ENCODE results near the gene RPS3.

The RPS3 gene

GRCh38 chr11:75383246-75383645, 16.1 kb upstream of the RPS3 start:
- Histone ChIP-seq H3K4me1 (ENCODE audit: control insufficient read depth, insufficient read depth, low read length) (peaks cover 4% of the 10 kb centered on the region), H3K4me3 (ENCODE audit: low read length) (no peak overlapping the region), H3K4me2 (ENCODE audit: low read length) (no peak overlapping the region), H3K9ac (ENCODE audit: low read depth, low read length) (no peak overlapping the region), H3K27me3 (ENCODE audit: control insufficient read depth, insufficient read depth, low read length) (no peaks in the 10 kb centered on the region), H3K36me3 (ENCODE audit: insufficient read depth, low read length) (no peaks in the 10 kb centered on the region), H3K9me3 (replicated peaks; ENCODE audit: low read length) (no peaks in the 10 kb centered on the region)

GRCh38 chr11:75384438-75385080, 14.8 kb upstream of the RPS3 start:
- no peak overlapping the region for H3K9ac ChIP-seq (ENCODE audit: low read depth, low read length)
- no peak overlapping the region for H3K4me3 ChIP-seq (ENCODE audit: low read length)
- H3K4me1 ChIP-seq (ENCODE audit: control insufficient read depth, insufficient read depth, low read length): peaks cover 7% of the 10 kb centered on the region
- H3K4me2 ChIP-seq (ENCODE audit: low read length): peak overlapping the region; percentile 35
- H3K9me3 ChIP-seq (replicated peaks; ENCODE audit: low read length): no peaks in the 10 kb centered on the region
- no peaks in the 10 kb centered on the region for H3K27me3 ChIP-seq (ENCODE audit: control insufficient read depth, insufficient read depth, low read length)
- H3K36me3 ChIP-seq (ENCODE audit: insufficient read depth, low read length): no peaks in the 10 kb centered on the region

GRCh38 chr11:75386942-75387630, 12.2 kb upstream of the RPS3 start:
- Histone ChIP-seq H3K4me3 (ENCODE audit: low read length) (no peak overlapping the region), H3K4me2 (ENCODE audit: low read length) (no peak overlapping the region), H3K4me1 (ENCODE audit: control insufficient read depth, insufficient read depth, low read length) (peaks cover 7% of the 10 kb centered on the region), H3K36me3 (ENCODE audit: insufficient read depth, low read length) (no peaks in the 10 kb centered on the region), H3K9ac (ENCODE audit: low read depth, low read length) (no peak overlapping the region), H3K27me3 (ENCODE audit: control insufficient read depth, insufficient read depth, low read length) (peaks cover 7% of the 10 kb centered on the region), H3K9me3 (replicated peaks; ENCODE audit: low read length) (no peaks in the 10 kb centered on the region)

GRCh38 chr11:75387736-75388294, 11.5 kb upstream of the RPS3 start:
- H3K4me1 ChIP-seq (ENCODE audit: control insufficient read depth, insufficient read depth, low read length): peaks cover 7% of the 10 kb centered on the region
- H3K4me2 ChIP-seq (ENCODE audit: low read length): no peak overlapping the region
- no peaks in the 10 kb centered on the region for H3K9me3 ChIP-seq (replicated peaks; ENCODE audit: low read length)
- H3K4me3 ChIP-seq (ENCODE audit: low read length): no peak overlapping the region
- no peak overlapping the region for H3K9ac ChIP-seq (ENCODE audit: low read depth, low read length)
- no peaks in the 10 kb centered on the region for H3K36me3 ChIP-seq (ENCODE audit: insufficient read depth, low read length)
- H3K27me3 ChIP-seq (ENCODE audit: control insufficient read depth, insufficient read depth, low read length): peaks cover 7% of the 10 kb centered on the region

GRCh38 chr11:75388386-75389275, 10.7 kb upstream of the RPS3 start:
- H3K4me1 ChIP-seq (ENCODE audit: control insufficient read depth, insufficient read depth, low read length): peaks cover 7% of the 10 kb centered on the region
- no peak overlapping the region for H3K4me3 ChIP-seq (ENCODE audit: low read length)
- H3K36me3 ChIP-seq (ENCODE audit: insufficient read depth, low read length): no peaks in the 10 kb centered on the region
- H3K4me2 ChIP-seq (ENCODE audit: low read length): no peak overlapping the region
- H3K27me3 ChIP-seq (ENCODE audit: control insufficient read depth, insufficient read depth, low read length): peaks cover 7% of the 10 kb centered on the region
- H3K9me3 ChIP-seq (replicated peaks; ENCODE audit: low read length): no peaks in the 10 kb centered on the region
- no peak overlapping the region for H3K9ac ChIP-seq (ENCODE audit: low read depth, low read length)

- Histone ChIP-seq H3K4me2 (ENCODE audit: low read length) (no peak overlapping the region), H3K4me3 (ENCODE audit: low read length) (no peak overlapping the region), H3K4me1 (ENCODE audit: control insufficient read depth, insufficient read depth, low read length) (peaks cover 7% of the 10 kb centered on the region), H3K27me3 (ENCODE audit: control insufficient read depth, insufficient read depth, low read length) (peaks cover 7% of the 10 kb centered on the region), H3K9me3 (replicated peaks; ENCODE audit: low read length) (no peaks in the 10 kb centered on the region), H3K36me3 (ENCODE audit: insufficient read depth, low read length) (no peaks in the 10 kb centered on the region), H3K9ac (ENCODE audit: low read depth, low read length) (no peak overlapping the region)
Observed at GRCh38 chr11:75389276-75389605, 10.1 kb upstream of the RPS3 start.

GRCh38 chr11:75389925-75390324, 9.4 kb upstream of the RPS3 start:
- H3K9ac ChIP-seq (ENCODE audit: low read depth, low read length): no peak overlapping the region
- H3K4me1 ChIP-seq (ENCODE audit: control insufficient read depth, insufficient read depth, low read length): peaks cover 7% of the 10 kb centered on the region
- H3K36me3 ChIP-seq (ENCODE audit: insufficient read depth, low read length): no peaks in the 10 kb centered on the region
- H3K4me2 ChIP-seq (ENCODE audit: low read length): no peak overlapping the region
- H3K27me3 ChIP-seq (ENCODE audit: control insufficient read depth, insufficient read depth, low read length): peaks cover 7% of the 10 kb centered on the region
- H3K4me3 ChIP-seq (ENCODE audit: low read length): no peak overlapping the region
- H3K9me3 ChIP-seq (replicated peaks; ENCODE audit: low read length): no peaks in the 10 kb centered on the region

GRCh38 chr11:75394085-75394840, 5.1 kb upstream of the RPS3 start:
- Histone ChIP-seq H3K4me1 (ENCODE audit: control insufficient read depth, insufficient read depth, low read length) (no peaks in the 10 kb centered on the region), H3K27me3 (ENCODE audit: control insufficient read depth, insufficient read depth, low read length) (peaks cover 14% of the 10 kb centered on the region), H3K9me3 (replicated peaks; ENCODE audit: low read length) (no peaks in the 10 kb centered on the region), H3K4me3 (ENCODE audit: low read length) (no peak overlapping the region), H3K4me2 (ENCODE audit: low read length) (no peak overlapping the region), H3K9ac (ENCODE audit: low read depth, low read length) (no peak overlapping the region), H3K36me3 (ENCODE audit: insufficient read depth, low read length) (no peaks in the 10 kb centered on the region)

GRCh38 chr11:75398906-75399305, 412 bp upstream of the RPS3 start:
- Histone ChIP-seq H3K27me3 (ENCODE audit: control insufficient read depth, insufficient read depth, low read length) (peaks cover 7% of the 10 kb centered on the region), H3K36me3 (ENCODE audit: insufficient read depth, low read length) (peaks cover 37% of the 10 kb centered on the region), H3K9me3 (replicated peaks; ENCODE audit: low read length) (no peaks in the 10 kb centered on the region), H3K4me2 (ENCODE audit: low read length) (no peak overlapping the region), H3K9ac (ENCODE audit: low read depth, low read length) (no peak overlapping the region), H3K4me1 (ENCODE audit: control insufficient read depth, insufficient read depth, low read length) (peaks cover 30% of the 10 kb centered on the region), H3K4me3 (ENCODE audit: low read length) (no peak overlapping the region)

GRCh38 chr11:75400146-75400865, 988 bp downstream of the RPS3 start:
- peak overlapping the region; percentile 97 for H3K9ac ChIP-seq (ENCODE audit: low read depth, low read length)
- peak overlapping the region; percentile 83 for H3K4me2 ChIP-seq (ENCODE audit: low read length)
- peaks cover 7% of the 10 kb centered on the region for H3K27me3 ChIP-seq (ENCODE audit: control insufficient read depth, insufficient read depth, low read length)
- peaks cover 51% of the 10 kb centered on the region for H3K36me3 ChIP-seq (ENCODE audit: insufficient read depth, low read length)
- no peaks in the 10 kb centered on the region for H3K9me3 ChIP-seq (replicated peaks; ENCODE audit: low read length)
- peaks cover 37% of the 10 kb centered on the region for H3K4me1 ChIP-seq (ENCODE audit: control insufficient read depth, insufficient read depth, low read length)
- H3K4me3 ChIP-seq (ENCODE audit: low read length): peak overlapping the region; percentile 90
